Right lobe of liver (tissue), 4 donors: ENCODE measurements around the gene TMEM131L.

Experiments
- CTCF ChIP-seq, 4 donors: fragments of 200-600 bp in 3 of 4; fragments of 450-650 bp in 1 of 4; IDR thresholded peaks; one replicate each; pipeline versions ENCODE4 v1.5.1 to v1.8.0; 2016 to 2022; ENCODE audit warnings: antibody characterized with exemption in 4 of 4, mild to moderate bottlenecking in 2 of 4
- POLR2A ChIP-seq: fragments of 450-650 bp; IDR thresholded peaks from one replicate; pipeline ENCODE4 v1.6.1; 2017; ENCODE audit warnings: antibody characterized with exemption, mild to moderate bottlenecking
- donor health status: DM: no; HTN: no; CAD: no.
- donor health status: DM: no; HTN: no; CAD: no.
- donor health status: DM: no; HTN: yes; CAD: no.

GRCh38 chr4:153560908-153561307, 94.7 kb downstream of the TMEM131L start:
- TF ChIP-seq CTCF (IDR thresholded peaks at IDR 0.05): no peak
- no peak for TF ChIP-seq POLR2A
